H9 (cell line): ENCODE results near the gene KPTN. TPM values are rescaled to one million over a fixed set of nuclear protein-coding genes. Genes with fewer than 3 reads are reported as not detected.

Experiments used
- DNase-seq: peaks from one replicate; pipeline ENCODE4 v3.0.0-alpha.2; 2017
- H2AFZ ChIP-seq: one replicate; pipeline ENCODE4 v1.6.1; 2013; ENCODE audit warnings: mild to moderate bottlenecking, low read length, control low read depth, moderate library complexity
- H2AK5ac ChIP-seq: 2 replicates; pipeline ENCODE4 v1.6.1; 2013; ENCODE audit warnings: low read length, control low read depth, mixed read lengths; ENCODE audit not compliant: insufficient read length
- H2BK120ac ChIP-seq: one replicate; pipeline ENCODE4 v1.6.1; 2013; ENCODE audit warnings: low read depth, mild to moderate bottlenecking, low read length, control low read depth, inconsistent platforms; ENCODE audit not compliant: poor library complexity, severe bottlenecking
- H2BK12ac ChIP-seq: 2 replicates; pipeline ENCODE4 v1.6.1; 2013; ENCODE audit warnings: low read length, control low read depth, mixed read lengths, low read depth; ENCODE audit not compliant: insufficient read length
- H2BK15ac ChIP-seq: 2 replicates; pipeline ENCODE4 v1.6.1; 2013; ENCODE audit warnings: low read depth, low read length, control low read depth
- H2BK20ac ChIP-seq: one replicate; pipeline ENCODE4 v1.6.1; 2013; ENCODE audit warnings: low read depth, mild to moderate bottlenecking, low read length, control low read depth, inconsistent platforms; ENCODE audit not compliant: poor library complexity, severe bottlenecking
- H2BK5ac ChIP-seq: 2 replicates; pipeline ENCODE4 v1.6.1; 2013; ENCODE audit warnings: low read length, control low read depth, mixed read lengths; ENCODE audit not compliant: insufficient read length
- H3K14ac ChIP-seq: 2 replicates; pipeline ENCODE4 v1.6.1; 2013; ENCODE audit warnings: low read length, control low read depth; ENCODE audit not compliant: insufficient read depth
- H3K18ac ChIP-seq: 2 replicates; pipeline ENCODE4 v1.6.1; 2013; ENCODE audit warnings: low read depth, mild to moderate bottlenecking, mixed read lengths, low read length, control low read depth; ENCODE audit not compliant: insufficient read length
- H3K23ac ChIP-seq: 2 replicates; pipeline ENCODE4 v1.6.1; 2013; ENCODE audit warnings: low read length, control low read depth, mixed read lengths, low read depth; ENCODE audit not compliant: insufficient read length
- H3K23me2 ChIP-seq: 2 replicates; pipeline ENCODE4 v1.6.1; 2013; ENCODE audit warnings: low read depth, mild to moderate bottlenecking, mixed read lengths, low read length, control low read depth; ENCODE audit not compliant: insufficient read length, poor library complexity, severe bottlenecking
- H3K27ac ChIP-seq: 2 replicates; pipeline ENCODE4 v1.5.1; 2013; ENCODE audit warnings: low read length, control low read depth, mixed read lengths, low read depth; ENCODE audit not compliant: insufficient read length
- H3K27me3 ChIP-seq: 2 replicates; pipeline ENCODE4 v1.6.1; 2013; ENCODE audit warnings: low read length, control low read depth, inconsistent platforms; ENCODE audit not compliant: insufficient read depth
- H3K4ac ChIP-seq: 2 replicates; pipeline ENCODE4 v1.6.1; 2013; ENCODE audit warnings: low read depth, mild to moderate bottlenecking, control low read depth, inconsistent platforms, low read length, moderate library complexity
- H3K4me1 ChIP-seq: 2 replicates; pipeline ENCODE4 v1.6.1; 2013; ENCODE audit warnings: low read length, control low read depth, inconsistent platforms; ENCODE audit not compliant: insufficient read depth
- H3K4me2 ChIP-seq: 2 replicates; pipeline ENCODE4 v1.6.1; 2013; ENCODE audit warnings: low read length, control low read depth, mixed read lengths; ENCODE audit not compliant: insufficient read length, insufficient read depth
- H3K56ac ChIP-seq: 2 replicates; pipeline ENCODE4 v1.6.1; 2013; ENCODE audit warnings: low read depth, mild to moderate bottlenecking, mixed read lengths, low read length, control low read depth; ENCODE audit not compliant: insufficient read length
- H3K79me1 ChIP-seq: 2 replicates; pipeline ENCODE4 v1.6.1; 2013; ENCODE audit warnings: low read depth, mild to moderate bottlenecking, moderate library complexity, low read length, control low read depth, inconsistent platforms; ENCODE audit not compliant: insufficient read depth, poor library complexity, severe bottlenecking
- H3K79me2 ChIP-seq: 2 replicates; pipeline ENCODE4 v1.6.1; 2013; ENCODE audit warnings: low read length, control low read depth, inconsistent platforms; ENCODE audit not compliant: insufficient read depth
- H3K9ac ChIP-seq: 2 replicates; pipeline ENCODE4 v1.6.1; 2013; ENCODE audit warnings: low read length, control low read depth, mixed read lengths; ENCODE audit not compliant: insufficient read length; ENCODE audit errors: extremely low read depth
- H3K9me3 ChIP-seq: one replicate; pipeline ENCODE4 v1.6.1; 2013; ENCODE audit warnings: low read depth, low read length, inconsistent platforms; ENCODE audit not compliant: control insufficient read depth
- H3T11ph ChIP-seq: one replicate; pipeline ENCODE4 v1.6.1; 2013; ENCODE audit warnings: mild to moderate bottlenecking, low read length, control low read depth, inconsistent platforms
- H4K20me1 ChIP-seq: one replicate; pipeline ENCODE4 v1.6.1; 2013; ENCODE audit not compliant: control insufficient read depth, insufficient read length, insufficient read depth
- H4K5ac ChIP-seq: 2 replicates; pipeline ENCODE4 v1.6.1; 2013; ENCODE audit warnings: low read depth, mild to moderate bottlenecking, mixed read lengths, low read length, control low read depth; ENCODE audit not compliant: insufficient read length
- H4K8ac ChIP-seq: replicated peaks from 2 replicates; pipeline ENCODE4 v1.6.1; 2013; ENCODE audit warnings: low read length, control low read depth, mixed read lengths, low read depth; ENCODE audit not compliant: insufficient read length
- H4K91ac ChIP-seq: 2 replicates; pipeline ENCODE4 v1.6.1; 2013; ENCODE audit warnings: low read depth, mild to moderate bottlenecking, moderate library complexity, mixed read lengths, low read length, control low read depth; ENCODE audit not compliant: insufficient read length
- H3K27ac Mint-ChIP-seq, 3 experiments: 2 replicates in 2 of 3; 3 replicates in 1 of 3; pipeline ENCODE4 v1.8.0; 2020 to 2021; ENCODE audit warnings: mixed read lengths in 3 of 3, mild to moderate bottlenecking in 1 of 3, moderate library complexity in 1 of 3
- H3K27me3 Mint-ChIP-seq: 2 replicates; pipeline ENCODE4 v1.8.0; 2021; ENCODE audit warnings: low read depth, mild to moderate bottlenecking, moderate library complexity, mixed read lengths
- H3K36me3 Mint-ChIP-seq, 3 experiments: 2 replicates in 2 of 3; 3 replicates in 1 of 3; pipeline ENCODE4 v1.8.0; 2020 to 2021; ENCODE audit warnings: low read depth in 3 of 3, mixed read lengths in 3 of 3; ENCODE audit not compliant: insufficient read depth in 1 of 3
- H3K4me1 Mint-ChIP-seq, 2 experiments: 2 replicates each; pipeline ENCODE4 v1.8.0; 2020; ENCODE audit warnings: mixed read lengths in 2 of 2
- H3K4me3 Mint-ChIP-seq, 2 experiments: 2 replicates in 1 of 2; 3 replicates in 1 of 2; pipeline ENCODE4 v1.8.0; 2020 to 2021; ENCODE audit warnings: mild to moderate bottlenecking in 2 of 2, mixed read lengths in 2 of 2, moderate library complexity in 1 of 2
- H3K9me3 Mint-ChIP-seq, 2 experiments: 2 replicates in 1 of 2; 3 replicates in 1 of 2; pipeline ENCODE4 v1.8.0; 2020; ENCODE audit warnings: mild to moderate bottlenecking in 2 of 2, mixed read lengths in 2 of 2, moderate library complexity in 1 of 2
- CTCF ChIP-seq: fragments of 200-600 bp; sonication (generic); conservative IDR thresholded peaks from 3 replicates; pipeline ENCODE4 v1.8.0; 2021; ENCODE audit warnings: antibody characterized with exemption, mild to moderate bottlenecking
- whole genome bisulfite sequencing: extraction: QIAGEN DNeasy Blood & Tissue Kit; methylation state at CpG from one replicate; pipeline ENCODE4 v1.1.7; 2013; ENCODE audit warnings: missing lambda C conversion rate, low lambda C conversion rate, mixed read lengths; ENCODE audit not compliant: insufficient read length; ENCODE audit errors: extremely low coverage; 5-methylcytosine and 5-hydroxymethylcytosine counted together
- total RNA-seq: library from RNA; stranded (reverse); gene quantifications from 2 replicates; pipeline ENCODE4 v1.2.1, GENCODE V29; 2021

The KPTN gene
- total RNA-seq, 1 experiment from 2014 or later: 35.4 TPM

GRCh38 chr19:47438793-47439220 is 45.2 kb downstream of the KPTN start:
- Histone ChIP-seq H3K56ac (no peak overlapping the region), H3K4ac (no peak overlapping the region), H2BK20ac (no peak overlapping the region), H3K9ac (no peak overlapping the region), H3K9me3 (no peaks in the 10 kb centered on the region), H3K23ac (no peak overlapping the region), H2BK12ac (no peak overlapping the region), H4K5ac (no peak overlapping the region), H3K14ac (no peak overlapping the region), H3K79me2 (no peaks in the 10 kb centered on the region), H3K27me3 (no peaks in the 10 kb centered on the region), H4K20me1 (no peaks in the 10 kb centered on the region), H3K79me1 (no peaks in the 10 kb centered on the region), H2AFZ (no peak overlapping the region), H3K27ac (no peak overlapping the region), H3K18ac (no peak overlapping the region), H2BK5ac (no peak overlapping the region), H3T11ph (no peak overlapping the region), H3K4me2 (no peak overlapping the region), H3K4me1 (no peaks in the 10 kb centered on the region), H2BK15ac (no peak overlapping the region), H4K91ac (no peak overlapping the region), H4K8ac (no peak overlapping the region), H2BK120ac (no peak overlapping the region), H3K23me2 (no peaks in the 10 kb centered on the region), H2AK5ac (no peak overlapping the region)
- H3K4me3 Mint-ChIP-seq: no peak overlapping the region; a peak in 1 of 5 replicates
- H3K27ac Mint-ChIP-seq: no peak overlapping the region
- peaks cover 13 to 14% of the 10 kb centered on the region in 2 experiments for H3K4me1 Mint-ChIP-seq
- H3K27me3 Mint-ChIP-seq: peaks cover 14% of the 10 kb centered on the region
- H3K36me3 Mint-ChIP-seq: no peaks in the 10 kb centered on the region
- no CpG with 5 or more reads among the region's 5 CpGs for WGBS
- DNase-seq: peak; percentile 65
- TF ChIP-seq CTCF: no peak
- H3K9me3 Mint-ChIP-seq: no peaks in the 10 kb centered on the region; a peak in 1 of 5 replicates
